Stimulated activated CD8-positive, alpha-beta memory T cell treated with anti-CD3 and anti-CD28 coated beads, Interleukin-15, amount 100 ng/mL, for 1 hour (primary cell): ENCODE results near the gene FMO5.
"Not testable (repeated sequence)": the region's sequence is repeated elsewhere in the genome, so short reads cannot be mapped to it uniquely, and the experiment has no call there.

ENCODE experiments used
- DNase-seq: peaks from one replicate; pipeline ENCODE4 v3.0.0-alpha.2; 2020; ENCODE audit warnings: low read depth

Gene FMO5, protein sequence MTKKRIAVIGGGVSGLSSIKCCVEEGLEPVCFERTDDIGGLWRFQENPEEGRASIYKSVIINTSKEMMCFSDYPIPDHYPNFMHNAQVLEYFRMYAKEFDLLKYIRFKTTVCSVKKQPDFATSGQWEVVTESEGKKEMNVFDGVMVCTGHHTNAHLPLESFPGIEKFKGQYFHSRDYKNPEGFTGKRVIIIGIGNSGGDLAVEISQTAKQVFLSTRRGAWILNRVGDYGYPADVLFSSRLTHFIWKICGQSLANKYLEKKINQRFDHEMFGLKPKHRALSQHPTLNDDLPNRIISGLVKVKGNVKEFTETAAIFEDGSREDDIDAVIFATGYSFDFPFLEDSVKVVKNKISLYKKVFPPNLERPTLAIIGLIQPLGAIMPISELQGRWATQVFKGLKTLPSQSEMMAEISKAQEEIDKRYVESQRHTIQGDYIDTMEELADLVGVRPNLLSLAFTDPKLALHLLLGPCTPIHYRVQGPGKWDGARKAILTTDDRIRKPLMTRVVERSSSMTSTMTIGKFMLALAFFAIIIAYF

DNA sequence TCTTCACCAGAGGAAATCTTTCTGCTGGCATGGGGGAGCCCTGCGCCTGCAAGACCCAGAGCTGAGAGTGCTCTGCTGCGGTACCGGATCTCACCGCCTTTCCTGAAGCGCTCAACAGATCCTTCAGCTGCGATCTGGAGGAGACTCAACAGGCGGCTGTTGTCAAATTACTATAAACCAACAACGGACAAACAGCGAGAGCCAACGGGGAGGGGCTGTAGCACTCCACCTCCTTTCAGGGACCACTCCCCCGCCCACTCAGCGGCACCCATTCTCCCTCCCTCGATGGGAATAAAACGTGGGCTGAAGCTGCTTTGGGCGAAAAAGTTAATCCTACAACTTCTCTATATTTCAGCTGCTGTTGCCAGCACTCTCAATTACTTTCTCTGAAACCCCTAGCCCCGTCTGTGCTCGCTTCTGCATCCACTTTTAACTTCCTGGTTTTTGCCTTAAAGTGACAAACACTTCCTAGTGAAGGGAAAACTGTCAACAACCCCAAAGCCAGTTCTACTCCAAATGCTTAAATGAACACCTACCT is at the start of gene FMO5:
Gene FMO5, minus strand, starts transcription at position 147 of the 538 bp plus-strand sequence. CDS start 310 bp downstream, outside the sequence.
- DNase-seq, result peak; percentile 15

DNA sequence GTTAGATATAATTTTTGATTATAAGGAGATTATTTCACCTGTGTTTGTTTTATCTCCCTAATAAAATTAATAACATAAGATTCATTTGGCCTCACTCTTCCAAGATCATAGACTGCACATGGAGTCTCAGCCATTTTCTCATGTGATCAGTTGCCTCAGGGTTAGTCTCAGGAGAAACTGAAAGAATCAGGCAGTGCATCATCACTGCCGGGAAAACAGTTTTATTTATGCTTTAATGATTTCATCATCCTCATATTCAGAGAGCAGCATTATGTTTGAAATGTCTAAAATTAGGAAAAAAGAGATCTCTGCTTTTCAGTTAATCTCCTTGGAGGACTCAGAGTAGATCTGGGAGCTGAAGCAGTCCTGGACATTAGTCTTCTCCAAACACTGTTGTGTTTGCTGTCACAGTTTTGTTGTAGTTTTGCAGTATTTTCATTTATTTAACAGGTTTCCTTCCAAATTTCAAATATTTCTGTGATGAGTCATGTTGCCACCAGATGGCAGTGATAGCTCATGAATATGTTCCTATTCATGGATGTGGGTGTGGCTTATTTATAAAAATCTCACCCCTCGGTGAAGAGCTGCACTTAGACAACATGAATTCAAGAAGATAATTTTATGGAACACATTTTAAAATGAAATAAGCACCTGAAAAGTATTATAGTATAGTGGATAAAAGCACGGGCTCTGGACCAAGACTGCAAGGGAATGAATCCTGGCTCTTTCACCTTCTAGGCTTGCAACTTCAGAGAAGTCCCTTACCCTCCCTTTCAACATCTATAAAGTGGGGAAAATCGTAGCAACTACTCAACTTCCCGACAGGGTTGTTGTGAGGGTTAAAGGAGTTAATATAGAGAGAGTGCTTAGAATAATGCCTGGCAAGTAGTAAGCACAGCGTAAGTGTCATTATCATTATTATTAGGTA is 48.5 kb upstream of the FMO5 start:
- no peak for DNase-seq

- DNase-seq, result no peak
These were observed 46.9 kb upstream of the FMO5 start for GRCh38 chr1:147272042-147272441.

DNA sequence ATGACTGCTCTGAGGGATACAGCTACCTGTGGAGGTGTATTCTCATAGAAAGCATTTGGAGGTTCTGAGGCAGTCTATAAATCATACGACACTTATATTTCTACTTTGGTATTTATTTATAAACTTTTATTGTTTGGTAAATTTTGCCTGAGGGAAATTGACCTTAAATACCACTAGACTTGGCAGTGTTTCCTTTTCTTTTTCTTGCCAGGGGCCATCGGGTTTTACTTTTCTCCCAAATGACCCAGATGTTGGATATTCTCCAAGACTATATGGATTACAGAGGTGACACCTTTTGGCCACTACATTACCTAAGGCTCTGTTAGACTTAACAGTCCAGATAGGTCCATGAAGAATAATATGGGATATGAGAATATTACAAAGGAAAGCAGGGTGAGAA is 45.6 kb upstream of the FMO5 start:
- DNase-seq, result no peak

DNA sequence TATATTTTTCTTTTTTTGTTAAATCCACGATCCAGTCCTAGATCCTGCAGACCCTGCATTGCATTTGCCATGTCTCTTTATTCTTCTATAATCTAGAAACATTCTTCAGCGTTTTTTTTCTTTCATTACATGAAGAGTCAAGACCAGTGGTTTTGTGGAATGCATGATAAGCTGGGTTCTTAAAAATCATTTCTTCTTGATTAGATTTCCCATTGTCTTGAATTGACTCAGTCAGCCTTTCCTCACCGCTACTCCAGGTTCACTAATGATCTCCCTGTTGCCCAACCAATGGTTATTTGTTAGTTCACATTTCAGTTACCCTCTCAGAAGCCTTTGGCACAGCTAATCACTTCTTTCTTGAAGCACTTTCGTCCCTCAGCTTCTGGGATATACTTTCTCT is 42.6 kb upstream of the FMO5 start:
- DNase-seq, result no peak

- DNase-seq, result no peak
These were observed 41.2 kb upstream of the FMO5 start for GRCh38 chr1:147266381-147266780.

DNA sequence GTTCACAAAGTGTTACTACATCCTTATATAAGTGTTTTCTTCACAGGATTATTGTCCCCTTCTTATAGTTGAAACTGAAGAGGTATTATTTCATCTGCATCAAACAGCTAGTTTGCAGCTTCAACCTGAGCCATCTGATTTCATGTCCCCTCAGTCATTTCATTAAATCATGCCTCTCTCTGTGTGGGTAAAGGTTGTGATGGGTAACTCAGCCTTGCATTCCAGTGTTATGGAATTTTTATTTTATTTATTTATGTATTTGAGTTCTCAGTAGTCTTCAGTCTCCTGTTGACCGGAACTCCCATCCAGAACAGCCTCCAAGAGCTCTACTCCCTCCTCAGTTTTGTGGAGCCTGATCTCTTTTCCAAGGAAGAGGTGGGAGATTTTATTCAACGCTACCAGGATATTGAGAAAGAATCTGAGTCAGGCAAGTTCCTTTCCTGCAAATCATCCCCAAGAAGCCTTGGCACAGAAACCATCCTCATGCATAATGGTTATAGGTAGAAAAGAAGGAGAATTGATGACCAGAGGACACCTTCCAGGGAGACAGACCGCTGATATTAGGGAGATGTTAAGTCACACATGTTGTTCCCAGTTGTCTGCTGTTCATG is 39.1 kb upstream of the FMO5 start:
- DNase-seq, result no peak

DNA sequence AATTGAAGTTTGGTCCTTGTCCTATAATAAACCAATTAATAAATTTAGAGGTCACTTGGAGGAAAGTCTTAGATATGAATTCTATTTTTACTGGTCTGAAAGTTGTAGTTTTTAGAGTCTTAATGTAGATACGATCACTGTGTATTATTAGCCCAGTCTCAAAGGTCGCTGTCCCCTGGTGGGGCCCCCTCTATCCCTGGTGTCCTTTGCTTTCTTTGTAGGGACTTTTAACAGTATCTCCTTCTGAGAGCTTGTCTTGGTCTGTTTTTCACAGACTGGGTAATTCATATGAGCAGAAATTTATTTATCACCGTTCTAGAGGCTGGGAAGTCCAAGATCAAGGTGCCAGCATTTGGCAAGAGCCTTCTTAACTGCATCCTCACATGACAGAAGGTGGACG is 35.8 kb upstream of the FMO5 start:
- no peak for DNase-seq

DNA sequence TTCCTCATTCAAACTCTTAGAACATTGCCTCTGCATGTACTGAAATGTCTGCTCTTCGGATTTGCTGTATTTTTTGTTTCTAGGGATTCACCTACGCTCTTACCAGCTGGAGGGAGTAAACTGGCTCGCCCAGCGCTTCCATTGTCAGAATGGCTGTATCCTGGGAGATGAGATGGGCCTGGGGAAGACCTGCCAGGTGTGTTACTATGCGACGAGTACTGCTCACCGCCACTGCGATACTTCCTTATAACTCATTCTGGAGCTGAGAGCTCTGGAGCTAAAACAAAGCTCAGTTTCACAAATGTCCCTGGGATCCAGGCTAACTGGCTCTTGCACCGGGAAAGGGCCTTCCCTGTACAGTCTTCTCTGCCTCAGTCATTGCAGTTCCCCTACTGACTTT is 27.4 kb upstream of the FMO5 start:
- DNase-seq, result no peak

DNA sequence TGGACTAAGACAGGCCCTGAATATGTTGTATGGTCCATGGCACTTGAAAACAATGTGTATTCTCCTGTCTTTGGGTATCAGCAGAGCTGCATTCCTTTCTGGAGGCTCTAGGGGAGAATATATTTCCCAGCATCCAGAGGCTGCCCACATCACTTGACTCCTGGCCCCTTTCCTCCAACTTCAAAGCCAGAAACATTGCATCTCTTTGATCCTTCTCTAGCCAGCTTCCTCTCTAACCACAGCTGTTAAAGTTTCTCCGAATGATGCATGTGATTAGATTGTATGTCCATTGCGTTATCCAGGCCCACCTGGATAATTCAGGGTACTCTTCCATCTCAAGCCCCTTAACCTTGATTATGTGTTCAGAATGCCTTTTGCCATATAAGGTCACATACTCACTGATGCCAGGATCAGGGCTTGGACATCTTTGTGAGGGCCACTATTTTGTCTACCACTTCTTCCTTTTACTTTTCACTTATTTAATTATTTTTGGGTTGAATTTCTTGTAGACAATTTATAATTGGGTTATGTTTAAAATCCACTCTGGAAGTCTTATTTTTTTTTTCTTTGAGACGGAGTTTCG is 22.6 kb upstream of the FMO5 start:
- no peak for DNase-seq

- no peak for DNase-seq
These were observed 21.9 kb upstream of the FMO5 start for GRCh38 chr1:147246910-147247655.

DNA sequence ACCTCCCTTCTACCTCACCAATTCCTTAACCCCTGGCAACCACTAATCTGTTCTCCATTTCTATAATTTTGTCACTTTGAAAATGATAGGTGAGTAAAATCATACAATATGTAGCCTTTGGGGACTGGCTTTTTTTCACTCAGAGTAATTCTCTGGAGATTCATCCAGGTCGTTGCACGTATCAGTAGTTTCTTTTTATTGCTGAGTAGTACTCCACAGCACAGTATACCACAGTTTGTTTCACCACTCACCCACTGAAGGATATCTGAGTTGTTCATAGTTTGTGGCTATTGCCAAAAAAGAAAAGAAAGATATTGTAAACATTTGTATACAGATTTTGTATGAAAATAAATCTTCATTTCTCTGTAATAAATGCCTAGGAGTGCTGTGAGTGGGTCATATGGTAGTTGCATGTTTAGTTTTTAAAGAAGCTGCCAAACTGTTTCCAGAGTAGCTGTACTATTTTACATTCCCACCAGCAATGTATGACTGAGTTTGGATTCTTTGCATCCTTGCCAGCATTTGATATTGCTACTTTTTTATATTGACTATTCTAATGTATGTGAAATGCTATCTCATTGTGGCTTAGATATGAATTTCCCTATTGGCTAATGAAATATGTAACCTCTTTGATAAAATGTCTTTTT is 21.0 kb upstream of the FMO5 start:
- DNase-seq, result no peak

- no peak for DNase-seq
These were observed 20.5 kb upstream of the FMO5 start for GRCh38 chr1:147245586-147246021.

- DNase-seq, result no peak
These were observed 20.0 kb upstream of the FMO5 start for GRCh38 chr1:147245129-147245528.

DNA sequence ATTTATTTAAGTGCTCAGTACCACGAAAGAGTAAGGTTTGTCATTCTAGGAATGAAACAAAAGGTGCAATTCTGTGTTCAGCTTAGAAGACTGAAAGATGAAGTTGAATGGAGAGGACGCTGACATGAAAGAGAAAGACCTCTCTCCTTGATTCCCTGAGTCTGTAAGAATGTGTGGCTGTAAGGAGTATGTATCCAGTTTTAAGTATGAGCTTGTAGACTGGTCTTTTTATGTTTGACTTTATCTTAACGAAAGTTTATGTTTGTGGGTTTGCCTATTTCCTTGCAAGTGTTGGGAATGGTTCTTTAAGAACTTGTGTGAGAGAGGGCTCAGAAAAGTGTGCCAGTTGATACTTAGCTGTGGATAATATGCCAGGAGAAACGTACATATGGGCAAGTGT is 18.7 kb upstream of the FMO5 start:
- DNase-seq, result no peak

- no peak for DNase-seq
These were observed 18.1 kb upstream of the FMO5 start for GRCh38 chr1:147243228-147243685.

GRCh38 chr1:147242449-147243227 is 17.5 kb upstream of the FMO5 start, which contains the start of gene CHD1L:
CHD1L (plus strand) TSS chr1:147242684; CDS start chr1:147242704, 20 bp downstream.
- DNase-seq, result peak; percentile 85

DNA sequence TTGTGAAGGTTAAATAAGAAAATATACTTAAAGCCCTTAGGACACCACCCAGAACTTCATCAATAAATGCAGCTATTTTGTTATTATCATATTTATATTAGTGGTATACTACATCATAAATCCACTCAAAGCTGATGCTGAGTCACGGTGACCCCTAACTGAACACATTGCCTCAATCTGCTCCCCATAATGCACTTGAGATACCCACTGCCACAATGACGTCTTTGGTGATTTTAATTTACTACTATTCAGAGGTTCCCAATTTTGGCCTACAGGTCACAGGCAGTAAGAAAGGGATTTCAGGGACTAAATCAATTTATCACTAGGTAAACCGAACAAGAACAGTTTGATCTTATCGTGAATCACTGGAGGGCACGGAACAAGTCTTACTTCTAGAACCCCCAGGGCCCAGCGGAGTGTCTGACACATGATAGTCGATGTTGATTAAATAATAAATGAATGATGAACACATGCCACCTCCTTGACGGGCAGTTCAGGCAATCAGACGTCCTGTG is 16.9 kb upstream of the FMO5 start:
- DNase-seq, result no peak

DNA sequence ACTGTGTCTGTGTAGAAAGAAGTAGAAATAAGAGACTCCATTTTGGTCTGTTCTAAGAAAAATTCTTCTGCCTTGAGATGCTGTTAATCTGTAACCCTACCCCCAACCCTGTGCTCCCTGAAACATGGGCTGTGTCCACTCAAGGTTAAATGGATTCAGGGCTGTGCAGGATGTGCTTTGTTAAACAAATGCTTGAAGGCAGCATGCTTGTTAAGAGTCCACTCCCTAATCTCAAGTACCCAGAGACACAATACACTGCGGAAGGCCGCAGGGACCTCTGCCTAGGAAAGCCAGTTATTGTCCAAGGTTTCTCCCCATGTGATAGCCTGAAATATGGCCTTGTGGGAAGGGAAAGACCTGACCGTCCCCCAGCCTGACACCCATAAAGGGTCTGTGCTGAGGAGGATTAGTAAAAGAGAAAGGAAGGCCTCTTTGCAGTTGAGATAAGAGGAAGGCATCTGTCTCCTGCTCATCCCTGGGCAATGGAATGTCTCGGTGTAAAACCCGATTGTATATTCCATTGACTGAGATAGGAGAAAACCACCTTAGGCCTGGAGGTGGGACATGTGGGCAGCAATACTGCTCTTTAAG is 15.1 kb upstream of the FMO5 start:
- DNase-seq, result not testable (repeated sequence)
